ENCODE measurements around the gene ENAM. TPM values are rescaled to one million over a fixed set of nuclear protein-coding genes. Genes with fewer than 3 reads are reported as not detected.
"Not testable (repeated sequence)": the region's sequence is repeated elsewhere in the genome, so short reads cannot be mapped to it uniquely, and the experiment has no call there.

ENAM gene
- total RNA-seq, 1 donor from 2014 or later = not detected

GRCh38 chr4:70687821-70688794 is 59.6 kb downstream of the ENAM start, which contains the start of gene UTP3:
TSS of gene UTP3 (plus strand) at chr4:70688532. CDS start at chr4:70688678, 146 bp downstream.
- Histone ChIP-seq H3K27me3 (peaks cover 5% of the 10 kb centered on the region), H3K4me1 (peaks cover 17% of the 10 kb centered on the region), H3K4me3 (peak within 1 kb of the TSS; percentile 90), H3K36me3 (no peaks in the 10 kb centered on the region), H3K9me3 (ENCODE audit: low read depth) (no peaks in the 10 kb centered on the region), H2AFZ (replicated peaks) (peak within 1 kb of the TSS; percentile 68), H3K9ac (peak within 1 kb of the TSS; percentile 66), H4K20me1 (ENCODE audit: low read depth) (peaks cover 18% of the 10 kb centered on the region), H3K79me2 (ENCODE audit: low read depth) (peaks cover 45% of the 10 kb centered on the region), H3K27ac (peak within 1 kb of the TSS; percentile 81), H3F3A (ENCODE audit: low read depth) (peaks cover 19% of the 10 kb centered on the region), H3K4me2 (peak within 1 kb of the TSS; percentile 92)
- H3K36me3 Mint-ChIP-seq = peaks cover 3% of the 10 kb centered on the region
- peaks cover 5% of the 10 kb centered on the region for H3K27me3 Mint-ChIP-seq (ENCODE audit: insufficient read depth, low read depth)
- DNase-seq (ENCODE audit: low spot score) = peak; percentile 97
- no peaks in the 10 kb centered on the region for H3K9me3 Mint-ChIP-seq
- H3K27ac Mint-ChIP-seq = peak within 1 kb of the TSS; percentile 99
- peak within 1 kb of the TSS; percentile 98 for H3K4me3 Mint-ChIP-seq
- TF ChIP-seq CTCF (IDR thresholded peaks at IDR 0.05) (peak; percentile 98), EZH2phosphoT487 (IDR thresholded peaks at IDR 0.05) (no peak), EZH2 (IDR thresholded peaks at IDR 0.05) (peak; percentile 78)
- H3K4me1 Mint-ChIP-seq = peaks cover 32% of the 10 kb centered on the region

DNA sequence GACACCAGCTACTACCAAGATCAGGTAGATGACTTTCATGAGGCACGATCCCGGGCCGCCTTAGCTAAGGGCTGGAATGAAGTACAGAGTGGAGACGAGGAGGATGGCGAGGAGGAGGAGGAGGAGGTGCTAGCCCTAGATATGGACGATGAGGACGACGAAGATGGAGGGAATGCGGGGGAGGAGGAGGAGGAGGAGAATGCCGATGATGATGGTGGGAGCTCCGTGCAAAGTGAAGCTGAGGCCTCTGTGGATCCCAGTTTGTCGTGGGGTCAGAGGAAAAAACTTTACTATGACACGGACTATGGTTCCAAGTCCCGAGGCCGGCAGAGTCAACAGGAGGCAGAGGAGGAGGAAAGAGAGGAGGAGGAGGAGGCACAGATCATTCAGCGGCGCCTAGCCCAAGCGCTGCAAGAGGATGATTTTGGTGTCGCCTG is 60.3 kb downstream of the ENAM start:
- Mint-ChIP-seq H3K4me1 (peaks cover 32% of the 10 kb centered on the region), H3K4me3 (peak overlapping the region; percentile 98), H3K36me3 (peaks cover 3% of the 10 kb centered on the region), H3K9me3 (no peaks in the 10 kb centered on the region), H3K27me3 (ENCODE audit: insufficient read depth, low read depth) (peaks cover 5% of the 10 kb centered on the region), H3K27ac (peak overlapping the region; percentile 99)
- TF ChIP-seq EZH2phosphoT487 (IDR thresholded peaks at IDR 0.05) (no peak), CTCF (IDR thresholded peaks at IDR 0.05) (no peak), EZH2 (IDR thresholded peaks at IDR 0.05) (no peak)
- H3K36me3 ChIP-seq = no peaks in the 10 kb centered on the region
- peaks cover 5% of the 10 kb centered on the region for H3K27me3 ChIP-seq
- peaks cover 19% of the 10 kb centered on the region for H3F3A ChIP-seq (ENCODE audit: low read depth)
- peak overlapping the region; percentile 90 for H3K4me3 ChIP-seq
- peak; percentile 17 for DNase-seq (ENCODE audit: low spot score)
- peak overlapping the region; percentile 92 for H3K4me2 ChIP-seq
- peak overlapping the region; percentile 63 for H3K9ac ChIP-seq
- peak overlapping the region; percentile 81 for H3K27ac ChIP-seq
- peaks cover 18% of the 10 kb centered on the region for H4K20me1 ChIP-seq (ENCODE audit: low read depth)
- H3K9me3 ChIP-seq (ENCODE audit: low read depth) = no peaks in the 10 kb centered on the region
- H2AFZ ChIP-seq (replicated peaks) = peak overlapping the region; percentile 68
- H3K4me1 ChIP-seq = peaks cover 17% of the 10 kb centered on the region
- H3K79me2 ChIP-seq (ENCODE audit: low read depth) = peaks cover 45% of the 10 kb centered on the region

DNA sequence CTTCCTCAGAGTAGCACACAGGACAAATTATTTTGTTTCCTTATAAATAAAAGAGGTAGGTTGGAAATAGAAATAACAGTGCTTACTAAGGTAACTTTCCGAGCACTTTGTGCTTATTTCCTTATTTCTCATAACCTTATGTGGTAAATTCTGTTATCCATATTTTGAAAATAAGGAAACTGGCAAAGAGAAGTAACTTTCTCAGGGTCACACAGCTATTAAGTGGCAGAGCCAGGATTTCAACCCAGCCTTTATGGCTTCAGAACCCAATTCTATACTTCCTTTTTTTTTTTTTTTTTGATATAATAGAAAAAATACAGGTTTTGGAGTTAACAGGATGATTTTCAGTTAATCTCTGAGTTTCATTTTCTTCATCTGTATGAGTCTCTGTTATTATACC is 63.1 kb downstream of the ENAM start:
- H4K20me1 ChIP-seq (ENCODE audit: low read depth) = peaks cover 18% of the 10 kb centered on the region
- DNase-seq (ENCODE audit: low spot score) = no peak
- TF ChIP-seq EZH2 (IDR thresholded peaks at IDR 0.05) (no peak), EZH2phosphoT487 (IDR thresholded peaks at IDR 0.05) (no peak)
- H2AFZ ChIP-seq (replicated peaks) = no peak overlapping the region
- no peaks in the 10 kb centered on the region for H3K9me3 Mint-ChIP-seq
- H3K27me3 ChIP-seq = no peaks in the 10 kb centered on the region
- H3K36me3 ChIP-seq = no peaks in the 10 kb centered on the region
- no peak overlapping the region for H3K4me3 ChIP-seq
- peaks cover 5% of the 10 kb centered on the region for H3K27me3 Mint-ChIP-seq (ENCODE audit: insufficient read depth, low read depth)
- H3F3A ChIP-seq (ENCODE audit: low read depth) = peaks cover 19% of the 10 kb centered on the region
- H3K4me1 Mint-ChIP-seq = peaks cover 32% of the 10 kb centered on the region
- H3K4me2 ChIP-seq = no peak overlapping the region
- peaks cover 45% of the 10 kb centered on the region for H3K79me2 ChIP-seq (ENCODE audit: low read depth)
- H3K36me3 Mint-ChIP-seq = peaks cover 3% of the 10 kb centered on the region
- H3K27ac Mint-ChIP-seq = no peak overlapping the region
- H3K9me3 ChIP-seq (ENCODE audit: low read depth) = no peaks in the 10 kb centered on the region
- H3K4me3 Mint-ChIP-seq = no peak overlapping the region
- peaks cover 17% of the 10 kb centered on the region for H3K4me1 ChIP-seq
- no peak overlapping the region for H3K27ac ChIP-seq
- no peak overlapping the region for H3K9ac ChIP-seq

DNA sequence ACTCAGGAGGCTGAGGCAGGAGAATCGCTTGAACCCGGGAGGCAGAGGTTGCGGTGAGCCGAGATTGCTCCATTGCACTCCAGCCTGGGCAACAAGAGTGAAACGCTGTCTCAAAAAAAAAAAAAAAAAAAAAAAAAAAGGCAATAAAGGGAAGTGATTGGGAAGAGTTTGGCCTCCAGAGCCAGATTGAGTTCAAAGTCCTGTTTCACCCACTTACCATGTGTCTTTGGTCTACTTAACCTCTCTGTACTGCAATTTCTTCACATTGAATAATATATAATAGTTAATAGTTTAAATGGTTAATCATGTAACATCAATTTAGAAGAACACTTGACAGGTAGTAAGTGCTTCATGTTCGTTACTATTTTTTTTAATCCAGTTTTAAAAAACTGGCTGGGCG is 66.1 kb downstream of the ENAM start:
- not testable (repeated sequence) for H3K27me3 Mint-ChIP-seq (ENCODE audit: insufficient read depth, low read depth); H3K9ac ChIP-seq; H3K27me3 ChIP-seq; H3K4me3 Mint-ChIP-seq; H3K4me2 ChIP-seq; H3K36me3 ChIP-seq; H3K27ac ChIP-seq; H3K9me3 ChIP-seq (ENCODE audit: low read depth); H3K36me3 Mint-ChIP-seq; H2AFZ ChIP-seq (replicated peaks); H3F3A ChIP-seq (ENCODE audit: low read depth); H3K27ac Mint-ChIP-seq; H3K9me3 Mint-ChIP-seq; H3K4me3 ChIP-seq; DNase-seq (ENCODE audit: low spot score)
- peaks cover 12% of the 10 kb centered on the region for H3K4me1 Mint-ChIP-seq
- Histone ChIP-seq H3K79me2 (ENCODE audit: low read depth) (peaks cover 32% of the 10 kb centered on the region), H4K20me1 (ENCODE audit: low read depth) (peaks cover 11% of the 10 kb centered on the region), H3K4me1 (peaks cover 11% of the 10 kb centered on the region)

Other genes starting within 250 kb of the ENAM start
- not detected in 2 replicates for gene SMR3B, start 245.6 kb upstream of the ENAM start, total RNA-seq (ENCODE audit: low replicate concordance)
- not detected in 2 replicates for gene OPRPN, start 230.8 kb upstream of the ENAM start, total RNA-seq (ENCODE audit: low replicate concordance)
- gene MUC7, start 156.5 kb upstream of the ENAM start, total RNA-seq (ENCODE audit: low replicate concordance) = not detected in 2 replicates
- not detected in 2 replicates for gene AMTN, start 110.2 kb upstream of the ENAM start, total RNA-seq (ENCODE audit: low replicate concordance)
- 0.15 TPM in 1 of 2 replicates, not detected in the other for gene AMBN, start 36.5 kb upstream of the ENAM start, total RNA-seq (ENCODE audit: low replicate concordance)
- gene JCHAIN, start 37.8 kb downstream of the ENAM start, total RNA-seq (ENCODE audit: low replicate concordance) = 0.09 TPM in 1 of 2 replicates, not detected in the other
- gene UTP3, start 59.8 kb downstream of the ENAM start, total RNA-seq (ENCODE audit: low replicate concordance) = 19.1 and 19.8 TPM in 2 replicates
- gene RUFY3, start 93.2 kb downstream of the ENAM start, total RNA-seq (ENCODE audit: low replicate concordance) = 63.2 and 80.9 TPM in 2 replicates
- 87.4 and 136 TPM in 2 replicates for gene GRSF1, start 211.1 kb downstream of the ENAM start, total RNA-seq (ENCODE audit: low replicate concordance)

Measured in neural progenitor cell (in vitro differentiated cells).